ENCODE results near the gene CRACR2A.

CRACR2A gene

DNA sequence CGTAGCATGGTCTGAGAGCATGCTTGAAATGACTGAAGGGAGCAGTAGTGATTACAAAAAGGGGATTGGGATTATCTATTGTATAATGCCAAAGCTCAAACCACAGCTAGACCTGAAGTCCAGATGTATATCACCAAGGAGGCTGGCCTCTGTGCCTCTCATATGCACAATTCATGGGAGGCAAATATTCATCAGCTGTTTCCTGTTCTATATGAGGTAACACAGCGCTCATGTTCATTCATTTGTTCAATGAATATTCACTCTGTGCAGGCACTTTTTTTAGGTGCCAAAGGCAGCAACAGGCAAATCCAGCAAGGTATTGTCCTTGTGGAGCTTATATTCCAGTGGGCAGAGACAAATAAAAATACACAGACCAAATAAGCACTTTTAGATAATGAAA is 39.0 kb downstream of the CRACR2A start:
- no peaks in the 10 kb centered on the region for H3K36me3 ChIP-seq (ENCODE audit: control insufficient read depth, insufficient read depth, low read length)
- no peaks in the 10 kb centered on the region for H3K27me3 ChIP-seq (replicated peaks; ENCODE audit: control insufficient read depth, insufficient read depth, low read length)
- TF ChIP-seq CTCF (IDR thresholded peaks at IDR 0.05; ENCODE audit: insufficient read depth, low read length, poor library complexity, severe bottlenecking) = no peak
- H3K4me3 ChIP-seq (replicated peaks; ENCODE audit: low read depth, low read length) = no peak overlapping the region
- no peak for DNase-seq (ENCODE audit: extremely low read depth, insufficient read length)

DNA sequence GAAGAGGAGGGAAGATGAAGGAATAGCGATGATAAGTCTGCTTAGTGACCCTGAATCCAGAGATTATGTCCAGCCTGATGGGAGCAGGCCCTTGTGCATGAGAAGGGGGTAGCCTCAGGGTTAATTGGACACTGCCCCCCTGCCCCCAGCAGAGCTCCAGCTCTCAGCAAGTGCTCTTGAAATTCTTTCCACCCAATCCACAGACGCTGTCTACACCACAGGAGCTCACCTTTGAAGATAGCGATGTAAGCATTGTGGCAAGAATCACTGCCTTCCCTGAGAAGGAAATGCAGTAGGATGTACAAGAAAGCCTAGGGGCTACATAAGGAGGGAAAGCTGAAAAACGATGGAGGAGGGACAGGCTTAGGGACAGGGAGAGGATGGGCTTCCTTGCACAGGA is 39.4 kb downstream of the CRACR2A start:
- H3K36me3 ChIP-seq (ENCODE audit: control insufficient read depth, insufficient read depth, low read length) = no peaks in the 10 kb centered on the region
- no peak for TF ChIP-seq CTCF (IDR thresholded peaks at IDR 0.05; ENCODE audit: insufficient read depth, low read length, poor library complexity, severe bottlenecking)
- no peak overlapping the region for H3K4me3 ChIP-seq (replicated peaks; ENCODE audit: low read depth, low read length)
- no peaks in the 10 kb centered on the region for H3K27me3 ChIP-seq (replicated peaks; ENCODE audit: control insufficient read depth, insufficient read depth, low read length)
- no peak for DNase-seq (ENCODE audit: extremely low read depth, insufficient read length)

GRCh38 chr12:3712209-3712992 is 40.5 kb downstream of the CRACR2A start:
- H3K4me3 ChIP-seq (replicated peaks; ENCODE audit: low read depth, low read length) = no peak overlapping the region
- no peaks in the 10 kb centered on the region for H3K27me3 ChIP-seq (replicated peaks; ENCODE audit: control insufficient read depth, insufficient read depth, low read length)
- TF ChIP-seq CTCF (IDR thresholded peaks at IDR 0.05; ENCODE audit: insufficient read depth, low read length, poor library complexity, severe bottlenecking) = no peak
- DNase-seq (ENCODE audit: extremely low read depth, insufficient read length) = no peak
- no peaks in the 10 kb centered on the region for H3K36me3 ChIP-seq (ENCODE audit: control insufficient read depth, insufficient read depth, low read length)

DNA sequence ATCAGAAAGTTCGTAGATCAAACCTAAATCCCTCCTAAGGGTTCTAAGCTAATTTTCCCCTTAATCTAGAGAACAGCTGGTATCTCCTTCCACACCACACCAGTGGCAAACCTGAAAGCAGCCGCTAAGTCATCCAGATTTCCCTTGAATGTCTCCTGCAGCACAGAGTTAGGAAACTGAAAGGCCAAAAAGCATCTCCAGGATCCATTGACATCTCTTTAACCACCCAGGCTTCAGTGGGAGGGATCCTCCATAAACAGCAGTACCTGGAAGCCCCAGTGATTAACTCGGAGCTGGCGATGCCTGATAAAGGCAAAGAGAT is 47.6 kb downstream of the CRACR2A start:
- TF ChIP-seq CTCF (IDR thresholded peaks at IDR 0.05; ENCODE audit: insufficient read depth, low read length, poor library complexity, severe bottlenecking) = no peak
- no peak for DNase-seq (ENCODE audit: extremely low read depth, insufficient read length)
- Histone ChIP-seq H3K36me3 (ENCODE audit: control insufficient read depth, insufficient read depth, low read length) (no peaks in the 10 kb centered on the region), H3K4me3 (replicated peaks; ENCODE audit: low read depth, low read length) (no peak overlapping the region), H3K27me3 (replicated peaks; ENCODE audit: control insufficient read depth, insufficient read depth, low read length) (no peaks in the 10 kb centered on the region)

- no peak for DNase-seq (ENCODE audit: extremely low read depth, insufficient read length)
- Histone ChIP-seq H3K27me3 (replicated peaks; ENCODE audit: control insufficient read depth, insufficient read depth, low read length) (no peaks in the 10 kb centered on the region), H3K4me3 (replicated peaks; ENCODE audit: low read depth, low read length) (no peak overlapping the region), H3K36me3 (ENCODE audit: control insufficient read depth, insufficient read depth, low read length) (no peaks in the 10 kb centered on the region)
- TF ChIP-seq CTCF (IDR thresholded peaks at IDR 0.05; ENCODE audit: insufficient read depth, low read length, poor library complexity, severe bottlenecking) = no peak
These were observed 48.2 kb downstream of the CRACR2A start for GRCh38 chr12:3704512-3705353.

Measured in GM06990 (cell line).